Measurements from ENCODE around the gene LARP1.

The LARP1 gene

GRCh38 chr5:154755361-154756008, at the start of gene LARP1:
TSS of gene LARP1 (plus strand) at chr5:154755377. CDS start at chr5:154755758, 381 bp downstream.
- no peak for DNase-seq
- in situ Hi-C loops (cut with HindIII; ENCODE audit: low pct_ligation_motif_present, low sequenced_read_pairs): no loop called here
- no peak for TF ChIP-seq CTCF (IDR thresholded peaks at IDR 0.05; ENCODE audit: low read depth, low read length, missing control alignments)

GRCh38 chr5:154706416-154706815, 48.8 kb upstream of the LARP1 start:
- H3K27me3 ChIP-seq (replicated peaks): no peaks in the 10 kb centered on the region
- no peak overlapping the region for H3K27ac ChIP-seq
- no peaks in the 10 kb centered on the region for H3K36me3 ChIP-seq (replicated peaks)
- H3K4me3 ChIP-seq (ENCODE audit: low read depth, low read length): no peak overlapping the region
- TF ChIP-seq CTCF (IDR thresholded peaks at IDR 0.05; ENCODE audit: low read depth, low read length, missing control alignments): no peak
- in situ Hi-C loops (cut with HindIII; ENCODE audit: low pct_ligation_motif_present, low sequenced_read_pairs): no loop called here
- DNase-seq: no peak

More at GRCh38 chr5:154755361-154756008, at the start of gene LARP1:
- H3K27ac ChIP-seq: peak within 1 kb of the TSS; percentile 87
- peak within 1 kb of the TSS; percentile 87 for H3K4me3 ChIP-seq (ENCODE audit: low read depth, low read length)
- no peaks in the 10 kb centered on the region for H3K36me3 ChIP-seq (replicated peaks)
- no peaks in the 10 kb centered on the region for H3K27me3 ChIP-seq (replicated peaks)

- no peak for TF ChIP-seq CTCF (IDR thresholded peaks at IDR 0.05; ENCODE audit: low read depth, low read length, missing control alignments)
- in situ Hi-C loops (cut with HindIII; ENCODE audit: low pct_ligation_motif_present, low sequenced_read_pairs): no loop called here
- Histone ChIP-seq H3K36me3 (replicated peaks) (no peaks in the 10 kb centered on the region), H3K4me3 (ENCODE audit: low read depth, low read length) (no peak overlapping the region), H3K27ac (no peak overlapping the region), H3K27me3 (replicated peaks) (no peaks in the 10 kb centered on the region)
- no peak for DNase-seq
These were observed 47.5 kb upstream of the LARP1 start for GRCh38 chr5:154707641-154708040.

GRCh38 chr5:154708207-154708606, 47.0 kb upstream of the LARP1 start:
- Histone ChIP-seq H3K27me3 (replicated peaks) (no peaks in the 10 kb centered on the region), H3K36me3 (replicated peaks) (no peaks in the 10 kb centered on the region), H3K4me3 (ENCODE audit: low read depth, low read length) (no peak overlapping the region), H3K27ac (no peak overlapping the region)
- in situ Hi-C loops (cut with HindIII; ENCODE audit: low pct_ligation_motif_present, low sequenced_read_pairs): no loop called here
- no peak for TF ChIP-seq CTCF (IDR thresholded peaks at IDR 0.05; ENCODE audit: low read depth, low read length, missing control alignments)
- no peak for DNase-seq

- no peak for DNase-seq
- no peak for TF ChIP-seq CTCF (IDR thresholded peaks at IDR 0.05; ENCODE audit: low read depth, low read length, missing control alignments)
- Histone ChIP-seq H3K27ac (no peak overlapping the region), H3K27me3 (replicated peaks) (no peaks in the 10 kb centered on the region), H3K4me3 (ENCODE audit: low read depth, low read length) (no peak overlapping the region), H3K36me3 (replicated peaks) (no peaks in the 10 kb centered on the region)
- in situ Hi-C loops (cut with HindIII; ENCODE audit: low pct_ligation_motif_present, low sequenced_read_pairs): no loop called here
These were observed 46.3 kb upstream of the LARP1 start for GRCh38 chr5:154708846-154709245.
